ENCODE results near the gene DIPK1A. TPM values are rescaled to one million over a fixed set of nuclear protein-coding genes. Genes with fewer than 3 reads are reported as not detected.

The DIPK1A gene
- polyA plus RNA-seq, 1 experiment: 12.3 TPM

DNA sequence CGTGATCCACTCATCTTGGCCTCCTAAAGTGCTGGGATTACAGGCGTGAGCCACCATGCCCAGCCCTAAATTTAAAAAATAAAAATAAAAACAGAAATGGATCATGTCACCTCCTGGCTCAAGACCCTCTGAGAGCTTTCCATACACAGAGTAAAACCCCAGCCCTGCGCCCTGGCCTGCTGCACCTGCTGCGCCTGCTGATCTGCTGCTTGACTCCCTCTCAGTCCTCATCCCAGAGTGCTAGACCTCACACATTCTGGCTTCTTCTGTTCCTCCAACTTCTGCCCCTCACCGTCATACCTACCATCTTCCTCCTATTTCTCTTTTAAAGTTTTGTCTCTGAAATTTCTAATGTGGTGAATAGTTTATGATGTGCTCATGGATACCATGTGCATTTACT lies 42.7 kb upstream of the DIPK1A start:
- DNase-seq (ENCODE audit: low read depth): no peak
- TF ChIP-seq CTCF (IDR thresholded peaks at IDR 0.05; ENCODE audit: insufficient read depth, low read depth, low read length): no peak
- CTCF ChIA-PET: interaction anchor here (1.0 to 2.1 kb wide), 4 partner anchors 10 to 42 kb away, joined by 3 to 8 read pairs (median 4); no protein-coding TSS in a partner anchor
- Histone ChIP-seq H3K4me3 (ENCODE audit: low read depth, low read length) (no peak overlapping the region), H3K36me3 (ENCODE audit: control insufficient read depth, insufficient read depth, low read length) (no peaks in the 10 kb centered on the region), H3K27me3 (ENCODE audit: control insufficient read depth, insufficient read depth, low read length) (peaks cover 21% of the 10 kb centered on the region)
- POLR2A ChIA-PET: no interaction called here

DNA sequence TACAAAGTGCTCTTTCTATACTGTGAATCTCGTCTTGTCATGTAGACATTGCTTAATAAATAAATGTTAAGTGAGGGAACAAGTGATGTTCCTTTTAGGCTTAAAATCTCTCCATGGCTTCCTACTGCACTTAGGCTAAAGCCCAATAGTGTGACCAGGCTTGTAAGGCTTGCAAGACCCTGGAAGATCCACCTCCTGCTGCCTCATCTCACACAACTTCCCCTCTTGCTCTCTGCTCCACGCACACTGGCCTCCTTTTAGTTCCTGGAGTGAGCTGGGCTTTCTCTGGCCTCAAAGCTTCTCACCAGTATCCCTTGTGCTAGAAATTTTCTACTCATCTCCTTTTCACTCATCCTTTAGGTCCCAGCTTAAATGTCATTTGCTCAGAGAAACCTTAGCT lies 41.5 kb upstream of the DIPK1A start:
- TF ChIP-seq CTCF (IDR thresholded peaks at IDR 0.05; ENCODE audit: insufficient read depth, low read depth, low read length): no peak
- DNase-seq (ENCODE audit: low read depth): no peak
- no peak overlapping the region for H3K4me3 ChIP-seq (ENCODE audit: low read depth, low read length)
- ChIA-PET CTCF (interaction anchor here (1.5 to 2.1 kb wide), 2 partner anchors 9 to 14 kb away, joined by 6 to 8 read pairs; no protein-coding TSS in a partner anchor), POLR2A (interaction anchor here (0.8 kb wide), 1 partner anchor 33 kb away, joined by 7 read pairs; no protein-coding TSS in a partner anchor)
- H3K27me3 ChIP-seq (ENCODE audit: control insufficient read depth, insufficient read depth, low read length): peaks cover 24% of the 10 kb centered on the region
- H3K36me3 ChIP-seq (ENCODE audit: control insufficient read depth, insufficient read depth, low read length): no peaks in the 10 kb centered on the region

DNA sequence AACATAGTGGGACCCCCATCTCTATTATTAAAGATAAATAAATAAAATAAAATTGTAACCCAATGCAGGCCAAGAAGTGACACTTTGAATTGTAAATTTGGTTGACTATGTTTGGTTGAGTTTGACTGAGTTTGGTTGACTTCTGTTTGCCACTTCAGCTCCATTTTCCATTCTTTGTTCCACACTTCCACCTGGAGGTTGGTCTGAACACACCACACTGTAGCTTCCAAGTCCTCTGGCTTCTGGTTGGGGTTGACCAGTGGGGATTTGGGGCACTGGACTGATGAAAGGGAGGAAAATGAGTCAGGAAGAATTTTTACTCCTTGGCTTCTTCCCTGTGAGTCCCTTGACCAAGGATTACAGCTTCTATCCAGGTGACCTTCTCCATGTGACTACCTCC lies 40.6 kb upstream of the DIPK1A start:
- POLR2A ChIA-PET: no interaction called here
- Histone ChIP-seq H3K4me3 (ENCODE audit: low read depth, low read length) (no peak overlapping the region), H3K27me3 (ENCODE audit: control insufficient read depth, insufficient read depth, low read length) (peaks cover 26% of the 10 kb centered on the region), H3K36me3 (ENCODE audit: control insufficient read depth, insufficient read depth, low read length) (no peaks in the 10 kb centered on the region)
- CTCF ChIA-PET: interaction anchor here (1.2 to 1.7 kb wide), 2 partner anchors 10 to 139 kb away, joined by 3 to 5 read pairs; no protein-coding TSS in a partner anchor
- no peak for DNase-seq (ENCODE audit: low read depth)
- no peak for TF ChIP-seq CTCF (IDR thresholded peaks at IDR 0.05; ENCODE audit: insufficient read depth, low read depth, low read length)

DNA sequence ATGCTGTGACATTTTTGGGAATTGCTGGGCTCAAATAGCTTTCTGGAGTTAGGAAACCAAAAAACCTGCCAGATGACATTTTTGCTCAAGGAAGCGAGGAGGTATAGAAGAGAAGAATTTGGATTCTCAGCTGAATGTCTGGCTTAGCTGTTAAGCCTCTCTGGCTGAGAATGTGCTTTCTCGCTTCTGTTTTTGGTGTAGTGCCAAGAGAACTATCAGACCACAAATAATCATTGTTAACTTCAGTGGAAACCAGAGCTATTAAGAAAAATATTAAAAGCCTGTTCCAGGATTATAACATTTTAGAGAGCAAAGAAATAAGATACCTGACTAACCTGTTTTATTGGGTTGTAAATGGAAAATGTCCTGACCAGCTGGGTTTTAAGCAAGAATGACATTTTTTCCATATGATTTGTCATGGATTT lies 39.5 kb upstream of the DIPK1A start:
- Histone ChIP-seq H3K36me3 (ENCODE audit: control insufficient read depth, insufficient read depth, low read length) (no peaks in the 10 kb centered on the region), H3K27me3 (ENCODE audit: control insufficient read depth, insufficient read depth, low read length) (peaks cover 26% of the 10 kb centered on the region), H3K4me3 (ENCODE audit: low read depth, low read length) (no peak overlapping the region)
- TF ChIP-seq CTCF (IDR thresholded peaks at IDR 0.05; ENCODE audit: insufficient read depth, low read depth, low read length): no peak
- CTCF ChIA-PET: interaction anchor here (0.6 to 1.7 kb wide), 5 partner anchors 11 to 142 kb away, joined by 3 to 8 read pairs (median 4); partner anchors contain the start of gene DIPK1A
- POLR2A ChIA-PET: no interaction called here
- DNase-seq (ENCODE audit: low read depth): no peak

GRCh38 chr1:93000291-93000690 lies 39.0 kb upstream of the DIPK1A start:
- Histone ChIP-seq H3K36me3 (ENCODE audit: control insufficient read depth, insufficient read depth, low read length) (no peaks in the 10 kb centered on the region), H3K27me3 (ENCODE audit: control insufficient read depth, insufficient read depth, low read length) (peaks cover 26% of the 10 kb centered on the region), H3K4me3 (ENCODE audit: low read depth, low read length) (no peak overlapping the region)
- no peak for DNase-seq (ENCODE audit: low read depth)
- ChIA-PET CTCF (interaction anchor here (0.6 to 1.7 kb wide), 3 partner anchors 11 to 141 kb away, joined by 4 to 8 read pairs (median 5); partner anchors contain the start of gene DIPK1A), POLR2A (no interaction called here)
- TF ChIP-seq CTCF (IDR thresholded peaks at IDR 0.05; ENCODE audit: insufficient read depth, low read depth, low read length): no peak

Measured in BJ (cell line).